ENCODE measurements around the gene PTPRN.

- TF ChIP-seq EP300 (conservative IDR thresholded peaks at IDR 0.05; ENCODE audit: poor library complexity, severe bottlenecking), result no peak
- TF ChIP-seq CTCF (IDR thresholded peaks at IDR 0.05; ENCODE audit: poor library complexity, severe bottlenecking), result no peak
Observed at GRCh38 chr2:219334076-219334475, 24.9 kb upstream of the PTPRN start.
